Stimulated activated CD4-positive, alpha-beta T cell treated with anti-CD3 and anti-CD28 coated beads, Interleukin-1b, Interleukin-23, amount 100 ng/mL, for 4 hours (primary cell): ENCODE data around the gene NUDT7.

Source experiments
- DNase-seq, 2 donors: peaks; one replicate each; pipeline ENCODE4 v3.0.0-alpha.2; 2020; ENCODE audit warnings: low read depth in 2 of 2

NUDT7 gene

DNA sequence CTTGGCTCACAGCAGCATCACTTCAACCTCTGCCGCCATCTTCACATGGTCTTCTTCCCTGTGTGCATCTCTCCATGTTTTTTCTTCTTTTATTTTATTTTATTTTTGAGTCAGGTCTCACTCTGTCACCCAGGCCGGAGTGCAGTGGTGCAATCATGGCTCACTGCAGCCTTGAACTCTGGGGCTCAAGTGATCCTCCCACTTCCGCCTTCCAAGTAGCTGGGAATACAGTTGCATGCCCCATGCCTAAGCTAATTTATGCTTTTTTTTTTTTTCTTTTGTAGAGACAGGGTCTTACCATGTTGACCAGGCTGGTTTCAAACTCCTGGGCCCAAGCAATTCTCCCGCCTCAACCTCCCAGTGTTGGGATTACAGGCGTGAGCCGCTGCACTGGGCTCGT is 1.9 kb downstream of the NUDT7 start:
- no peak for DNase-seq

GRCh38 chr16:77729951-77730350 is 7.6 kb downstream of the NUDT7 start:
- DNase-seq = no peak

GRCh38 chr16:77732241-77732946 is 10.1 kb downstream of the NUDT7 start:
- DNase-seq = no peak

- no peak for DNase-seq
These were observed 14.6 kb downstream of the NUDT7 start for GRCh38 chr16:77736879-77737278.

- DNase-seq = no peak
These were observed 16.6 kb downstream of the NUDT7 start for GRCh38 chr16:77738706-77739558.

DNA sequence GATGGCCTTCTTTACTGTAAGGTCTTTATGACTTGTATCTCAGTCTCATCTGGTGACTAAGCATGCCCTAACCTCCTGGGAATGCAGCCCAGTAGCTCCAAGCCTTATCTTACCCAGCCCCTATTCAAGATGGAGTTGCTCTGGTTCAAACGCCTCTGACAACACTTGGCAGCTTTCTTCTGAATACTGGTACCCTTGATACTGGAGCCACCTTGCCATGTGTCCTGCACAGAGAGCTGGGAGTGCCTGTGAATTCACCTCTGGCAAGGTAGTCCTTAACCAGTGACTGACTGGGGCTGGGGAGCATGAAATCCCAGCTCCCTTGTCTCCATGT is 17.2 kb downstream of the NUDT7 start:
- DNase-seq = no peak

- DNase-seq = no peak
These were observed 21.8 kb downstream of the NUDT7 start for GRCh38 chr16:77744141-77744540.

- DNase-seq = no peak
These were observed 23.7 kb downstream of the NUDT7 start for GRCh38 chr16:77745972-77746371.

GRCh38 chr16:77748421-77749005 is 26.2 kb downstream of the NUDT7 start:
- DNase-seq = no peak

- DNase-seq = no peak
These were observed 27.1 kb downstream of the NUDT7 start for GRCh38 chr16:77749415-77749814.

- DNase-seq = no peak
These were observed 35.7 kb downstream of the NUDT7 start for GRCh38 chr16:77758046-77758445.

- DNase-seq = no peak
These were observed 36.2 kb downstream of the NUDT7 start for GRCh38 chr16:77758508-77758907.

GRCh38 chr16:77759201-77759600 is 36.9 kb downstream of the NUDT7 start:
- no peak for DNase-seq

DNA sequence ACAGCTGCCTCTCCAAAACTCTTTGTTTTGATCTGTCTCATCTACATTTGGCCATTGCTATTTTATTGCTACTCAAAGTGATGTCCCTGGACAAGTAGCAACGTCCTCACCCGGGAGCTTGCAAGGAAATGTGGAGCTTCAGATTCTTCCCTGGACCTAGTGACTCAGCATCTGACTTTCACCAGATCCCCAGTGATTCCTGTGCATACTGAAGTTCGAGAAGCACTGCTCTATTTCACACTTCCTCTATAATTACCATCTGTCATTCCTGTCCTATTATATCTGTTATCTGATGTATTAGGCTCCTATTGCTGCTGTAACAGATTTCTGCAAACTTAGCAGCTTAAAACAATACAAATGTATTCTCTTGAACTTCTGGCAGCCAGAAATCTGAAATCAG is 37.5 kb downstream of the NUDT7 start:
- DNase-seq = no peak

DNA sequence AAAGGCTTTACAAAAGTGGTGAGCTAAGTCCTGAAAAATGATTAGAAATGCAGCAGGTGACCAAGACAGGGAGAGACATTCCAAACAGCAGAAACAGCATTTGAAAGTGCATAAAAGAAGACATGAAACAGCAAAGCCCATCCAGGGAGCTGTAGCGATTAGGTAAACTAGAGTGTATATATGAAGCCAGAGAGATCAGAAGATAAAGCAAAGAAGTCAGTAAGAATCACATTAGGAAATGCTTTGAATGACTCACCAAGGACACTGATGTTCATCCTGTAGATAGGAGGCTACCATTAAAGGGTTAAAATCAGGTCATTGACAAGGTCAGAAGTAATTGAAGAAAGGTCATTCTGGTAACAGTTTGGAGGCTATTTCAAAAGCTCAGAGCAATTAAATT is 38.5 kb downstream of the NUDT7 start:
- no peak for DNase-seq

DNA sequence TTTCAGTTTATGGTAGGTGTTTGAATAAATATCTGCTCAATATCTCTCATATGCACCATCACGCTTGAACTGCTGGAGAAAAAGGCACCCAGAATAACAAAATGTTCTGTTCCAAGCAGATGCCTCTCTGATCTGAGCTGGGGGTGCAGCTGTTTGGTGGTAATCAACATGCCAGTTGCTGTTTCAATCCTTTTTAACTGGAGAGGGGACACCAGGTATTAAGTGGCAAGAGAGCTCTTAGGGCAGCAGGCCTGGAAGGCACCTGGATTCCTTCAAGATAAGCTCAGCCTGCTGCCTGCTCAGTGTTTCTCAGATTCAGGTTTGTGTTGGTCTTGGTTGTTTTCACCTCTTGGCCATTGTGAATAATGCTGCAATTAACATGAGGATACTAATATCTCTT is 38.9 kb downstream of the NUDT7 start:
- no peak for DNase-seq

GRCh38 chr16:77762262-77762661 is 39.9 kb downstream of the NUDT7 start:
- DNase-seq = no peak

GRCh38 chr16:77763994-77764393 is 41.7 kb downstream of the NUDT7 start:
- DNase-seq = no peak

- no peak for DNase-seq
These were observed 44.9 kb downstream of the NUDT7 start for GRCh38 chr16:77767211-77767610.

DNA sequence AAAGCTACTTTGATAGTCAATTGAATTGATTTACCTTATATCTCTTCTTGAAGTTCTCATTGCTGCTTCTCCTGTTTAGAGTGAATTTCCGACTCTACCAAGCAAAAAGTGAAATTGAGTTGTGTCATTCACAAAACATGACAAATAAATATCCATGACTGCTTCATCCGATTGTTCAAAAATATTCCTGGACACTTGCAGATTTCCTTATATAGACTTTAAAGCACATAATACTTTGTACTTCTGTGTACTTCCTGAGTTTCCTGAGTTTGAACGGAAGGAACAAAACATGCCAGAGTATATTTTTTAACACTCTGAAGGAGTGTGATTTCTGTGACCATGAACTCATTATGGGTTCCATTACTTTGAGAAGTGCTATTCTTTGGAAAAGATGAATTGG is 45.5 kb downstream of the NUDT7 start:
- DNase-seq = no peak

DNA sequence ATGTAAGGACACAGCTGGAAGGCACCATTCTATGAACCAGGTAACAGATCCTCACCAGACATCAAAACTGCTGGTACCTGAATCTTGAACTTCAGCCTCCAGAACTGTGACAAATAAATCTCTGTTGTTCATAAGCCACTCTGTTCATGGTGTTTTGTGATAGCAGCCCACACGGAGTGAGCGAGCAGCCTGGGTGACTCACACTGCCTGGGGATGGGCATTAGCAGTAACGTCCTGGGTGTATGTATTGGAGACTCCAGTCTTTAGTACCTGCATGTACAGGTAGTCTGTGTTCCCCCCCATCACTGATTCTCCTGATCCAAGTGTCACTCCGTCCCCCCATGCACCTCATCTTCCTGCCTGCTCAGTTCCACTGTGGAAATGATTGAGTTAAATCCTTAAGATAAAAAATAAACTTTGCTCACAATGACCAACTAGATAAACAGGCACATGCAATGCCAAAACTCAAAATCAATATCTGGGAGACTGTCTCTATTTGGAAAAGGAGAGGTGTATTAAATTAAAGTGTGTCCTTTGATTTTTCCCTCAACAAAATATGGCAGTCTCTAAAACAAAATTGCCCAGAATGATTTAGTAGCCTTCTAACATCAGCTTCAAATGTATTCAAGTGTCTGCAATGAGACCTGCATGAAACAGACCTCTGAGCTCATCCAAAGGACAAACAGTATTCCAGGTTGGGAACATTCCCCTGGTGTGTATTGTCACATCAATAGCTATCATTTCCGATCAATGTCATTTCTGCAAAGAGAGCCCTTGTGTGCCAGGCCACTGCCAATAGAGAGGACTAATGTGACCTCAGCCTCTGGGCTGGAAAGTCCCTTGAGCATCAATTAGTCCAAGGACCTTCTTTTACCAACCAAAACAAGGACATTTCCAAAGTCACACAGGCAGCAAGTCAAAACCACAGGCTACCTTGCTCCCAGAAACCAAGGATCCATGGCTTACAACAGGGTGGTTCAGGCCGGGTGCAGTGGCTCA is 53.9 kb downstream of the NUDT7 start:
- no peak for DNase-seq

DNA sequence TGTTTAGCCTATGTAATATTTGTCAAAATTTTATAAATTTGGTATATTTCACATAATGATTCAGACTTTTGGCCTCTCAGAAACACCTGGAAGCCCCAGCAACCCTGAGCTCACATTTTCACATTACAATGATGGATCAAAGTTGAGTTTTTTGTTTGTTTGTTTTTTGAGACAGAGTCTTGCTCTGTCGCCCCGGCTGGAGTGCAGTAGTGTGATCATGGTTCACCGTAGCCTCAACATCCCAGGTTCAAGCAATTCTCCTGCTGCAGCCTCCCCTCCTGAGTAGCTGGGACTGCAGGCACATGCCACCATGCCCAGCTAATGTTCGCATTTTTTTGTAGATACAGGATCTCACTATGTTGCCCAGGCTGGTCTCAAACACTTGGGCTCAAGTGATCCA is 55.4 kb downstream of the NUDT7 start:
- DNase-seq = no peak
